H1 (cell line): ENCODE results near the gene TFAP2A. TPM values are rescaled to one million over a fixed set of nuclear protein-coding genes. Genes with fewer than 3 reads are reported as not detected.

Source experiments
- ATF2 ChIP-seq: IDR thresholded peaks from 2 replicates; pipeline ENCODE4 v1.6.1; 2012; ENCODE audit warnings: low read length, inconsistent platforms
- BRCA1 ChIP-seq: IDR thresholded peaks from 2 replicates; pipeline ENCODE4 v1.6.1; 2012; ENCODE audit warnings: low read depth, low read length, improper control_type of control experiment
- CHD1 ChIP-seq: IDR thresholded peaks from 2 replicates; pipeline ENCODE4 v1.6.1; 2012; ENCODE audit warnings: low read depth, low read length, improper control_type of control experiment
- CHD2 ChIP-seq: IDR thresholded peaks from 2 replicates; pipeline ENCODE4 v1.6.1; 2012; ENCODE audit warnings: low read length, improper control_type of control experiment
- CREB1 ChIP-seq: IDR thresholded peaks from 2 replicates; pipeline ENCODE4 v1.6.1; 2012; ENCODE audit warnings: inconsistent platforms
- HDAC6 ChIP-seq: IDR thresholded peaks from one replicate; pipeline ENCODE4 v1.7.1; 2012; ENCODE audit warnings: low read depth, mild to moderate bottlenecking, inconsistent platforms, low read length, moderate library complexity
- POLR2AphosphoS5 ChIP-seq: IDR thresholded peaks from 2 replicates; pipeline ENCODE4 v1.6.1; 2011; ENCODE audit warnings: low read depth, low read length
- POU5F1 ChIP-seq: IDR thresholded peaks from 2 replicates; pipeline ENCODE4 v1.6.1; 2011; ENCODE audit warnings: low read depth, mild to moderate bottlenecking, low read length, moderate library complexity
- RFX5 ChIP-seq: IDR thresholded peaks from 2 replicates; pipeline ENCODE4 v1.6.1; 2011; ENCODE audit warnings: low read depth, low read length, improper control_type of control experiment, borderline replicate concordance
- SP1 ChIP-seq: IDR thresholded peaks from 2 replicates; pipeline ENCODE4 v1.6.1; 2011; ENCODE audit warnings: low read depth, low read length
- TEAD4 ChIP-seq: IDR thresholded peaks from 2 replicates; pipeline ENCODE4 v1.6.1; 2012; ENCODE audit warnings: low read depth, low read length, inconsistent platforms, mixed read lengths
- polyA plus RNA-seq, 7 experiments: library from polyadenylated mRNA; depleted of rRNA in 3 of 7; stranded (reverse) in 5 of 7; unstranded in 2 of 7; fragments of >200 nt in 5 of 7; fragments of 200-250 nt in 2 of 7; gene quantifications; 1 replicate in 5 of 7; 2 replicates in 1 of 7; 4 replicates in 1 of 7; pipeline versions ENCODE4 v1.2.1 to v1.2.3, GENCODE V29; 2011 to 2013; ENCODE audit warnings: missing spikeins in 2 of 7, mixed read lengths in 2 of 7
- total RNA-seq: library from RNA; stranded (reverse); fragmentation: NEBNext Ultra II Directional; extraction: Animal tissue kit (Norgen Biotek cat#: 25700); gene quantifications from 2 replicates; pipeline ENCODE4 v1.2.1, GENCODE V29; 2021
- TF ChIP-seq, protein P1 (sequence below): IDR thresholded peaks from 2 replicates; pipeline ENCODE4 v1.6.1; 2012; ENCODE audit warnings: inconsistent platforms
- TF ChIP-seq, protein P2 (sequence below): IDR thresholded peaks from 2 replicates; pipeline ENCODE4 v1.6.1; 2012; ENCODE audit warnings: inconsistent platforms

The TFAP2A gene
- total and polyA plus RNA-seq, 2 of the 8 experiments (the other 6 are each of a cell fraction or from before 2014, with no cell fraction given) = 0.23 TPM; not detected in 1

DNA sequence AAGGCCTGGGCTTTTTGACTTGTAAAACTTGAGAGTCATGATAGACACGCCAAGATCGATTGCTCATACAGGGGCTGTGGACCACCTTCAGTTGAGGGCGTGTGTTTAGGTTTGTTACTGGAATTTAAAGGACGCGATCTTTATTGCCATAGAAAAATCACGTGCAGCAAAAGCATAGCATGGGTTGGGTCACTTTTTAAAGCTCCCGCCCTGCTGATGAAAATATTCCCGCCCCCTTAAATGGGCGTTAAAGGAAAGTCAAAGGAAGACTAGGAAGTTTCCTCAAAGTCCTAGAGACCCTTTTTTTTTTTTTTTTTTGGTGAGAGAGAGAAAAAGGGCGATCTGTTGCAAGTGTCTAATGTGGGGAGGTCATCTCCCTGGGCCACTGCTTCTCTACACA is 23.1 kb downstream of the TFAP2A start (continued):
- TF ChIP-seq POU5F1 = no peak
- no peak for TF ChIP-seq BRCA1
- no peak for TF ChIP-seq CHD2
- TF ChIP-seq, protein P1, sequence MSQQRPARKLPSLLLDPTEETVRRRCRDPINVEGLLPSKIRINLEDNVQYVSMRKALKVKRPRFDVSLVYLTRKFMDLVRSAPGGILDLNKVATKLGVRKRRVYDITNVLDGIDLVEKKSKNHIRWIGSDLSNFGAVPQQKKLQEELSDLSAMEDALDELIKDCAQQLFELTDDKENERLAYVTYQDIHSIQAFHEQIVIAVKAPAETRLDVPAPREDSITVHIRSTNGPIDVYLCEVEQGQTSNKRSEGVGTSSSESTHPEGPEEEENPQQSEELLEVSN = peak; percentile 34; the same call in 1 of the 2 replicates
- TF ChIP-seq, protein P2, sequence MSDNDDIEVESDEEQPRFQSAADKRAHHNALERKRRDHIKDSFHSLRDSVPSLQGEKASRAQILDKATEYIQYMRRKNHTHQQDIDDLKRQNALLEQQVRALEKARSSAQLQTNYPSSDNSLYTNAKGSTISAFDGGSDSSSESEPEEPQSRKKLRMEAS = peak; percentile 43; the same call in 1 of the 2 replicates
- TF ChIP-seq CREB1 = no peak
- TF ChIP-seq TEAD4 = no peak
- TF ChIP-seq POLR2AphosphoS5 = no peak
- TF ChIP-seq CHD1 = no peak
- no peak for TF ChIP-seq ATF2
- TF ChIP-seq RFX5 = no peak
- TF ChIP-seq HDAC6 = no peak
- TF ChIP-seq SP1 = 0 out of 2 replicates have a peak, but pooled peaks have one; percentile 52
